HG03469 (cell line): ENCODE measurements around the gene ANKRD50.

Experiments
- ATAC-seq: cut with Tn5 transposase; IDR thresholded peaks from one replicate; pipeline ENCODE4 v1.9.1; 2021; ENCODE audit warnings: mild to moderate bottlenecking, moderate library complexity, moderate number of reproducible peaks; ENCODE audit not compliant: unreplicated experiment

Gene ANKRD50

GRCh38 chr4:124712372-124713184 lies at the start of gene ANKRD50:
ANKRD50 (minus strand) TSS chr4:124712732; CDS start chr4:124710511, 2,221 bp downstream.
- peak; percentile 45 for ATAC-seq

DNA sequence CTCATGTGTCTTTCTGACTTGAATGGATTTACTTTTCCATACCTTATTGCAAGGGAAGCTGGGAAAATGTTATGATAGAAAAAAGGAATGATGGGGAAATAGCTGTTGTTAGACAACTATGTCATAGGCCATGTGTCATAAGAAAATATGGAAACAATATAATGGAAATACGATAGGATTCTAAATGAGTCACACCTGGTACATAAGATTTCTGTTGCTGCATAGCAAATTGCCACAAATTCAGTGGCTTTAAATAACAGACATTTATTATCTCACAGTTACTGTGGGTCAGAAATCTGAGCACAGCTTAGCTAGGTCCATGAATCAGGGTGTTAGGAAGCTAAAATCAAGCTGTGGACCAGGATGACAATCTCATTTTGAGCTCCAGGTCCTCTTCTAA lies 44.6 kb upstream of the ANKRD50 start:
- no peak for ATAC-seq

GRCh38 chr4:124754681-124755080 lies 42.1 kb upstream of the ANKRD50 start:
- ATAC-seq = no peak

DNA sequence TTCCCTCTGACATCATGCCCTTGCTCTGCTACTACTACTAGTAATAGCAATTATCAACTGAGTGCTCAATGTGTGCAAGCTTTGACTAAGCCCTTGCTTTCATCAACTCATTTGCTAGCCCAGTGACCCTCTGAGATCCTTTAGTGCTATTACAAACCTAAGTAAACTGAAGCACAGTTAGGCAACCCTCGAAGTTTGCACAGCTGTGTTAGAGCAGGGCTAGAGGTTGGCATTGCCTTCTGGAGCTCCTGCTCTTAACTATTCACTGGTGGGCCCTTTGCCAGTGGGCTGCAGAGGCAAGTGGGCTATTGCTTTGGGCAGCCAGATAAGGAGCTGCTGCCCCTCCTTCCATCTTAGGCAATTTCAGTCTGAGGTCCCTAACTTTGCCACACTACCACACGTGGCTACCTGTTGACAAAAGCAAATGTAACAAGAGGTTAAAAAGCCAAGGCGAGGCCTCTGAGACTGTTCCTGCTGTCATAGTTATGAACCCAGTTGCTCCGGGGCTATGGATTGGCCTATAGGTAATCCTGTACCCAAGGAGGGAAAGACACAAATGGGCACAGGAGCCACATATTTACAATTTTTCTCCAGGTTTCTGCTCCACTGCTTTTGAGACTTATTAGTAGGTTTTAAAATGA lies 41.5 kb upstream of the ANKRD50 start:
- no peak for ATAC-seq

DNA sequence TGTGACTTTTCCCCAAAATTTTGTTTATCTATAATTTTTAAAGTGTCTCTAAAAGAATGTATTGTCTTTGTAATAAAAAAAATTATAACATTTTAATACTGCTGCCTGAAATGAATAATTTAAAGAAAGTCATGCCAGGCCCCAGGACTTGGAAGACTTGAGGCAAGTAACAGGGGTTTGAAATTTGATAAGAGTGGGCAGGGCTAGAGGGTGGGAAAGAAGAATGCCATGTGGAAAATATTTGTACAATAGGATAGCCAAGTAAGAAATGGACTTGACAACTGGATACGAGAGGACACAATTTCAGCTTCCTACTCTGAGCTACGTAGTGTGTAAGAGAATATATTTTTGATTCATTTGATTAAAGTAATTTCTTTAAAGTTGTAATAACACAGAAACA lies 36.9 kb upstream of the ANKRD50 start:
- ATAC-seq = no peak

- ATAC-seq = no peak
These were observed 36.4 kb upstream of the ANKRD50 start for GRCh38 chr4:124748965-124749364.

- ATAC-seq = no peak
These were observed 33.7 kb upstream of the ANKRD50 start for GRCh38 chr4:124745985-124746801.

- no peak for ATAC-seq
These were observed 31.2 kb upstream of the ANKRD50 start for GRCh38 chr4:124743711-124744110.

- ATAC-seq = no peak
These were observed 28.0 kb upstream of the ANKRD50 start for GRCh38 chr4:124740501-124740900.

DNA sequence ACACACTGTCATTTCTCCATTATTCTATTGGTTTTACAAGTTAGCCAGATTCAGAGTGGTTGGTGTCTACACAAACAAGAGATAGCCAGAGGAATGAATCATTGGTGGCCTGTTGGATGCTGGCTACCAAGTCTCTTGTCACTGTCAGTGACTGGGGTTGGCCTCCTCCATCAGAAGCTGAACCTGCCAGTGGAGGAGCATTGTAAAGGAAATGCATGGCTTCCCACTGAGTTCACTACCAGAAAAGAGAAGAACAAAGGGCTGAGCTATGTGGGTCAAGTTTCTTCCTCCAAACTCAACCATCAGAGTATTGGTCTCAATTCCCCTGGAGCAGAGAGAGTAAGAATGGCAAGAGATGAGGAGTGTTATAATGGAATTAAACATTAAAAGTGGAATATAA lies 26.5 kb upstream of the ANKRD50 start:
- no peak for ATAC-seq

DNA sequence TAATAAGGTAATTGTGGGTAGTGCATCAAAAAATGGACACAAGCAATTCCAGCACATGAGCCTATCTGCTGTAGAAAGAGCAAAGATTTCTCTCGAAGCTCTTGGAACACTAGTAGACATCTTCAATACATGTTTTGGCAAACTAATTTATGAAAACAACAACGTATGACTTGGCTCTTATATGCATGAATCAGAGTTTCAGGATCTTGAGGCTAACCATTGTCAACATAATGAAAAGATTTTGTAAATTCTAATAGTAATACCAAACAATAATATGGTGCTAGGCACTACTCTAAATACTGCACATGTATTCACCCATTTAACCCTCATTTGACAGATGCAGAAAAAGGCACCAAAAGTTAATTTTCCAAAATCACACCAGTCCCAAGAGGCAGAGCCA lies 25.1 kb upstream of the ANKRD50 start:
- no peak for ATAC-seq

DNA sequence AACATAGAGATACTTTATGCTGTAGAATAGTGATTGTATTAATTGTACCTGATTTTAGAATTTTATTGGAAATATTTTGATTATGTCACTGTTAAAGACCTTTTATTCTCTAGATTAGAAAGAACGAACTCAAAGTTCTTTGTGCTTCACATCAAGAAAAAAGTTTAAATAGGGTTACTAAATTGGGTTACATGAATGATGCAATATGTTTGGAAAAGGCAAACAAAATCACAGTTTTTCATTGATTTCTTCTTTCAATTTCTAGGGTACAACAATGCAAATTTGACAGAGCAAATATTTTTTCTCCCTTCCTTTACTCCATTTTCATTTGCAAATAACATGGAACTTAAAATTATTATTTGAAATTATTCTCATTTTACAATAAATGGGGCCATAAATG lies 24.0 kb upstream of the ANKRD50 start:
- ATAC-seq = no peak

- no peak for ATAC-seq
These were observed 14.9 kb upstream of the ANKRD50 start for GRCh38 chr4:124727331-124727890.

DNA sequence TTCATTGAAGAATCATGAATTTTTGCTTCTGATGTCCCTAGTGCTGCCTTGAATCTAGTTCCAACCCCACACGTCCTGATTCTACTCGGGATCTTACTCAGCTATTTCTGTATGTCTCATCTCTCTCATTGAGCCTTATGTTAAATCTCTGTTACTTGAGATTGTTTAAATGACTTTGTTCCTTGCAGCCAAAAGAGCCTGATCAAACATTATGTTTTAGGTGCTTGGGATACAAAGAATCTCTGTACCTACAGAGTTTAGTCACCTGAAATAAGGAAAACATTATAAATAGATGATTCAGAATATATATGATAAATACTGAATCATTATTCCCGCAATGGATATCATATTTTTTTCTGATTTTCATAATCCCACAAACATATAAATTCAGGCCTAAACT lies 13.7 kb upstream of the ANKRD50 start:
- ATAC-seq = no peak

DNA sequence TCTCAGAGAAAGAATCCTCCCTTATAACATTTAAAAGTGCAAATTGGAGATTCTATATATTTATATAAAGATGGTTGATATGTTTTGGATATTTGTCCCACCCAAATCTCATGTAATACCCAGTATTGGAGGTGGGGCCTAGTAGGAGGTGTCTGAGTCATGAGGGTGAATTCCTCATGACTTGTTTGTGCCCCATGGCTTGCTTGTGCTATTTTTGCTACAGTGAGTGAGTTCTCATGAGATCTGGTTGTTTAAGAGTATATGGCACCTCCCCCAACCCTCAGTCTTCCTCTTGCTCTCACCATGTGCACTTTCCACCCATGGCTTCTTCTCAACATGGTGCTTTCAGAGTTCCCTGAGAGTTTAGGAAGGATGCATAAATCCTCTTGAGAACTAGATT lies 9.5 kb upstream of the ANKRD50 start:
- no peak for ATAC-seq

DNA sequence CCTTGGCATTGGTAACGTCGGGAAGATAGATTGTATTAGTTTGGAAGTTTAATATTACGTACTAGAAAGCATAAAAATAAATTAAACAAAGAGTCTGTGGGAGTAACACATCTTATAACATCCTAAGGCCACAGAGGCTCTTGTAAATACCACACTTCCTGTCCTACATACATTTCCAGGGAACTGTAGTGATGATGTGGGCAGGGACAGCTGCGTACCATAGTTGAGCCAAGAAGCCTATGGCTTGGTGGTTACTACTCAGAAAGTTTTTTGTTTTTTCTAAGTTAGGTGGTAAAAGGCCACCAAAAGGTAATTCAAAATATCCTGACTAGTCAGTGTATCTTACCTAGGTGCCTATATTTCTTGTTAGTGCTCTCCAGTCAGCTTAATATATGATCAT lies 4.6 kb upstream of the ANKRD50 start:
- ATAC-seq = no peak

DNA sequence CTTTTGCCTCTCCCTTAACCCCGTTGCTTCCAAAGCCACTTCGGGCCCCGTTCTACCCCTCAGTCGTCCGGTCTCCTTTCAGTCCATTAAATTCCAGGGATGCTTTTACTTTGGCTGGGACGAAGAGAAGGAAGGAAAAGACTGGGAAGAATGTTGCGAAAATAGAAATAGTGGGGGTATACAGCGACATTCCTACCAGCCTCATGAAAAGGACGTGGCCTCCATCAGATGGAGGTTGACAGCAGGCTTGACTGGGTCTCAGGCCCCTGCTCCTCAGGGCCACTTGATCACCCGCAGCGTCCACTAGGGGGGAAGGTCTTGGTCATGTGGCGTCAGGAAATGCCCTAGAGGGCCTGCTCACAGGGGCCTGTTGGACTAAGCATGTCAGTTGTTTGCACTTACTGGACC lies 657 bp upstream of the ANKRD50 start:
- ATAC-seq = peak; percentile 26

- peak; percentile 25 for ATAC-seq
These were observed 811 bp downstream of the ANKRD50 start for GRCh38 chr4:124711471-124712371.

DNA sequence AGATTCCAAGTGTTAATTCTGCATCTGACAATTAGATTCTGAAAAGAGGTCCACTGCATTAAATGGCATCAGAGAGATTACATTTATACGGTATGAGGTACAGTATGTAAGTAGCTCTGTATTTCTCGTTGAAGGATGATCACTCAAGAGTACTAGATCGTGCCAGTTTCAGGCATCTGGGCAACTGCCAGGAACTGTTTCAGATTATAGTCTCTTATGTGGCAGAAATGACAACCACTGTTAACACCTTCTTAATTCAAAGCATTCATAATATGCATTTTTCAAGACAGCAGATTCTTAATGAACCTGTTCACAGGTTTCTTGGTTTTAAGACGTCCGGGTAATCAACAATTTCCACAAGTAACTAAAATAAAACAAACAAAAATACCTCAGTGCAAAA lies 1.6 kb downstream of the ANKRD50 start:
- ATAC-seq = no peak

DNA sequence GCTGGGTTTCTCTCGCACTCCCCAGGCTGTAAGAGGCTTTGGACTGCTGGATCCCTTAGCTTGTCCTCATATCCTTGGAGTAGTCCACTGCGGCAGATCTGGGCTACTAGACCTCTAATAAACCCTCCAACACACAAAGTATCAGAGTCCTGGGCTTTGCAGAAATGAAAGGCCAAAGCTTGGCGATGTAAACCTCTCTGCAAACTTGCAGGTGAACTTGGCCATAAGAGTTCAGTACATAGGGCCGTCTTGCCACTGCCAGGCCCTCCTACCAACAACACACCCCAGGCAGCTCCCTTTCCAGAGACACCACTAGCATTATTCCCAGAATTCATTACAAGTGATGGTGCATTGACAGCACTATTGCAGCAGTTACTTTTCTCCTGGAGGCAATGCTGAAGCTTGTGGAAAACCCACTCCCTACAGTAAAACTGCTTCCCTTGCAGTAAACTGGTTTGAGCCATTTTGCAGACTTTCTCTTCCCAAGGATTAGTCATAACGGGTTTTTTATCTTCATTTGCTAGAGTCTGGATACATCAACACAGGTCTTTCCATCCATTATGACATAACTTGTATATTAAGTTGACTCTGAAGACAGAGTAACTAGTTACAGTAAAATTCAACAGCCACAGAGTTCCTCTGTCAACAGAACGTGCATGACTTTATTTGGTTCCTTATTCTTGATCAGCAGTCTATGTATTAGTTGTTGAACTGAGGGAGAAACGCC lies 2.4 kb downstream of the ANKRD50 start:
- no peak for ATAC-seq
